NCI-H82 (cell line): ENCODE data around the gene MFSD2A.
"Not testable (repeated sequence)": the region's sequence is repeated elsewhere in the genome, so short reads cannot be mapped to it uniquely, and the experiment has no call there.

Experiments
- DNase-seq: peaks from one replicate; lab custom pipeline; 2025; lab: John Stamatoyannopoulos, UW

The MFSD2A gene

DNA sequence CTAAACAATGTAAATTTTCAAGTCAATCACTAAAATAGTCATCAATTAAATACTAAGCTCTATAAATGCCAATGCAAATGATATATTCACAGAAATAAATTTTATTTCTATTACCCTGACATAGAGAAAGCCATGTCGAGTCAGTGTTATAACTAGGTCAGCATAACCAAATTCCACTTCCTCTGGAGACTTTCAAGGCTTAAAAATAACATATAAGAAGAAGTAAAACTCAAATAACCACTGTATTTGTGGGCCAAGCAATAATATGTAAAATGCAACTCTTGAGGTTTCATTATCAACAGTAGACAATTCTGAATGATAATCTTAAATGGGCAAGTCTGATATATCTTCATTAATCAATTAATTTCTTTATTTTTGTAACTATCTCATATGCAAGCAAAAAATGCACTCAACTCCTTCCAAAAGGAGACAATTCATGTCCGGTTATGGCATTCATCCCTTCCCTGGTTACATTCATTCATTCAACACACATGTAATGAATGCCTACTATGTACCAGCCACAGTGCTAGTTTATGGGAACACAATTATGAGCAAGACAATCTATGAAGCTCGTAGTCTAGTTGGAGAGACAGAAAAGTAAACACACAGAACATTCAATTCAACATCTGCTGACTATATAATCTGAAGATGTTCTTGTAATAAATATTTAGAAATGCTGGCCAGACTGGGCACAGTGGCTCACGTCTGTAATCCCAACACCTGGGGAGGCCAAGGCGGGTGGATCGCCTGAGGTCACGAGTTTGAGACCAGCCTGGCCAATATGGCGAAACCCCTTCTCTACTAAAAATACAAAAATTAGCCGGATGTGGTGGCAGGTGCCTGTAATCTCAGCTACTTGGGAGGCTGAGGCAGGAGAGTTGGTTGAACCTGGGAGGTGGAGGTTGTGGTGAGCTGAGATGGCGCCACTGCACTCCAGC is 48.5 kb downstream of the MFSD2A start:
- no peak for DNase-seq

GRCh38 chr1:40004857-40005256 is 49.9 kb downstream of the MFSD2A start:
- DNase-seq: peak; percentile 95

GRCh38 chr1:40007481-40008034 is 52.6 kb downstream of the MFSD2A start:
- not testable (repeated sequence) for DNase-seq

GRCh38 chr1:40011198-40011597 is 56.3 kb downstream of the MFSD2A start:
- no peak for DNase-seq

DNA sequence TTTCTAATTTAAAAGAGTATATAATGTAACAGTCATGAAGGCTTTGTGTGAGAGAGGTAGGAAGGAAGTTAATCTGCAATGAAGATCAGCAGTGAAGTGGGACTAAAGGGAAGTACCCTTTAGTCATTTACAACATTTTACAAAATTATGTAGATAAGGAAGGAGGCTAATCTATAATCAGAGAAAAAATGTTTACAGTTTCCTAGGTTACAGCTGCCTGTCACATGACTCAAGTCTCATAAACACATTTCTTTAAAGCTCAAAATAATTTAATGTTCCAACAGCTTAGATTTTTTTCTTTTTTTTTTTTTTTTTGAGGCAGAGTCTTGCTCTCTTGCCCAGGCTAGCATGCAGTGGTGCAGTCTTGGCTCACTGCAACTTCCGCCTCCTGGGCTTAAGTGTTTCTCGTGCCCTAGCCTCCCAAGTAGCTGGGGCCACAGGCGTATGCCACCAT is 59.3 kb downstream of the MFSD2A start:
- DNase-seq: no peak

DNA sequence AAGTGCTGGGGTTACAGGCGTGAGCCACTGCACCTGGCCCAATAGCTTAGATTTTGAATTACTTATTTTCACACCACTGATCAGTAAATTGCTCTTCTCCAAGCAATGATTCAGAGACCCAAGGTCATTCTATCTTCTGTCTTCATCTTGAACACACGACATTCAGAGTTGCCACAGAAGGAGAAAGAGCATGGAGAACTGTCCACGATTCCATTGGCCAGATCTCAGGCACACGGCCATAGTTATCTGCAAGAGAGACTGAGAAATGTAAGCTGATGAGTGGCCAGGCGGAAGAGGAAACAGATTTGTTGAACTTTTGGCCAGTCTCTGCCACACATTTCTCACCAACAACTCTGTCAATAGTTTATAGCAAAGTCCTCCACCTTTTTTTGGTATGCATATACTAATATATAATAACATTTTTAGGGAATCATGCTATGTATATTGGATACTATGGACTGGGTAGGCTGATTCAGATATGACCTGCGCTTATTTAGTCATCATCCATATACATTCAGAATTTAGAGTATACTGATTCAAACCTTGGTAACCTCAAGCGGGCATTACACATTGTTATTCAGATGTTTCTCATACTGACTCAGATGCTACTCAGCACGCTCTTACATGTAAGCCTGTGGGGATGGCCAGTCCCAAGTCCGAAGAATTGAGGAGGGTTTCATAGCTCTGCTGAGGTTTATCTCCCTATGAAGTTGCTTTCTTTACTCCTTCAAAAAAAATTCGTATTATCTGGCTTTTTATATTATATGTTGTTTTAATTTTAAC is 60.1 kb downstream of the MFSD2A start:
- DNase-seq: no peak

DNA sequence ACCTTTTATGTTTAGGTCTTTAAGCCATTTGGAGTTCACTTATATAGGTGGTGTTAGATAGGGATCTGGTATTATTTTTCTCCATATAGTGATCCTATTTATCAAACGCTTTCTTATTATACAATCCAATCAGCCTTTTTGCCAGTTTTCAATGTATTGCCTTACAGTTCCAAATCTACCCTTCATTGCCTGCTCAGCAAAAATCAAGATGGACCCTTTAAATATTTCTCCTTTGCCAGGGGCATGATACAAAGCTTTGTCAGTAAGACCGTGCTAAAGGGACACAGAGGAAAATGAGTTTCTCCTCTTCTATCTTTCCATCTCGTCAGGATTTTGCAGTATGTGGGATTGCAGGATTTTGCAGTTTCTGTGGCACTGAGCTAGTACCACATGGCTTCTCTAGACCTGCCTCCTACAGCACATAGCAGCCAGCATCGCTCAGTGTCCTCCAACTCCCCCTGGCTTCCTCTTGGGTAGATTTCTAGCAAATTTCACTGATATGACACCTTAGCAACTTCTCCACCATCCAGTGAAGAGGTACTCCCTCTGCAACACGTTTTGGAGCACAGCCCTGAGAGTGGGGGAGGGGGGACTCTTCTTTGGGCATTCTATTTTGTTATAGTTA is 63.1 kb downstream of the MFSD2A start:
- no peak for DNase-seq
